ENCODE data around the gene SLC25A25. TPM values are rescaled to one million over a fixed set of nuclear protein-coding genes. Genes with fewer than 3 reads are reported as not detected.

Gene SLC25A25
- total RNA-seq, 1 donor from 2014 or later: 8.5 TPM

DNA sequence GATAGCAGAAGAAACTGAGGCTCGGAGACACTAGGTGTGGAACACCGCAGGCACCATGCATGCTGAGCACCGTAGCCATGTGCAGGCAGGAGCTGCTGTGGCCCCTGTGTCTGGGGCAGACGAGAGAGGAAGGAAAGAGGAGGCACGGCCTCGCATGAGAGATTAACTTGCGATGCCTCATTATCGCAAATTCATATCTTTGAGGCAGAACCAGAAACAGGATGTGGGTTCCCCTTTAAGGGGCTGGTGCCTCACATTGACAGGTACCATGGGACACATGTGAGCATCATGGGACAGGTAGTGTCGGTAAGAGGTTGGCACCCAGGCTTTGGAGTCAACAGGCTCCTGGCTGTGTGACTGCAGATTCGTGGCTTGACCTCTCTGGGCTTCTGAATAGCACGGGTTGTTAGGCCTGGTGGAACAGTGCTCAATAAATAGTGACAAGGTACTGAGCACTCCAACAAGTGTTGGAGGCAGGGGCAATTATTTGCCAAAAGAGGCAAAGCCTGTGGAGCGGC lies 41.7 kb upstream of the SLC25A25 start:
- H3K4me3 Mint-ChIP-seq: no peak overlapping the region
- no peak overlapping the region for H3K4me3 ChIP-seq
- H3K9ac ChIP-seq: no peak overlapping the region
- H3K27me3 Mint-ChIP-seq (ENCODE audit: insufficient read depth, low read depth): peaks cover 7% of the 10 kb centered on the region
- H4K20me1 ChIP-seq (ENCODE audit: low read depth): no peaks in the 10 kb centered on the region
- H3K4me1 Mint-ChIP-seq: peaks cover 6% of the 10 kb centered on the region
- no peaks in the 10 kb centered on the region for H3K9me3 Mint-ChIP-seq
- no peak overlapping the region for H2AFZ ChIP-seq (replicated peaks)
- DNase-seq (ENCODE audit: low spot score): no peak
- no peaks in the 10 kb centered on the region for H3K9me3 ChIP-seq (ENCODE audit: low read depth)
- H3K36me3 ChIP-seq: no peaks in the 10 kb centered on the region
- no peak overlapping the region for H3K27ac Mint-ChIP-seq
- H3K36me3 Mint-ChIP-seq: no peaks in the 10 kb centered on the region
- H3F3A ChIP-seq (ENCODE audit: low read depth): no peaks in the 10 kb centered on the region
- no peak overlapping the region for H3K4me2 ChIP-seq
- no peaks in the 10 kb centered on the region for H3K79me2 ChIP-seq (ENCODE audit: low read depth)
- H3K27me3 ChIP-seq: no peaks in the 10 kb centered on the region
- H3K4me1 ChIP-seq: no peaks in the 10 kb centered on the region
- no peak overlapping the region for H3K27ac ChIP-seq
- TF ChIP-seq EZH2phosphoT487 (IDR thresholded peaks at IDR 0.05) (no peak), EZH2 (IDR thresholded peaks at IDR 0.05) (no peak)
- TF ChIP-seq, protein P1, sequence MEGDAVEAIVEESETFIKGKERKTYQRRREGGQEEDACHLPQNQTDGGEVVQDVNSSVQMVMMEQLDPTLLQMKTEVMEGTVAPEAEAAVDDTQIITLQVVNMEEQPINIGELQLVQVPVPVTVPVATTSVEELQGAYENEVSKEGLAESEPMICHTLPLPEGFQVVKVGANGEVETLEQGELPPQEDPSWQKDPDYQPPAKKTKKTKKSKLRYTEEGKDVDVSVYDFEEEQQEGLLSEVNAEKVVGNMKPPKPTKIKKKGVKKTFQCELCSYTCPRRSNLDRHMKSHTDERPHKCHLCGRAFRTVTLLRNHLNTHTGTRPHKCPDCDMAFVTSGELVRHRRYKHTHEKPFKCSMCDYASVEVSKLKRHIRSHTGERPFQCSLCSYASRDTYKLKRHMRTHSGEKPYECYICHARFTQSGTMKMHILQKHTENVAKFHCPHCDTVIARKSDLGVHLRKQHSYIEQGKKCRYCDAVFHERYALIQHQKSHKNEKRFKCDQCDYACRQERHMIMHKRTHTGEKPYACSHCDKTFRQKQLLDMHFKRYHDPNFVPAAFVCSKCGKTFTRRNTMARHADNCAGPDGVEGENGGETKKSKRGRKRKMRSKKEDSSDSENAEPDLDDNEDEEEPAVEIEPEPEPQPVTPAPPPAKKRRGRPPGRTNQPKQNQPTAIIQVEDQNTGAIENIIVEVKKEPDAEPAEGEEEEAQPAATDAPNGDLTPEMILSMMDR (IDR thresholded peaks at IDR 0.05): no peak

DNA sequence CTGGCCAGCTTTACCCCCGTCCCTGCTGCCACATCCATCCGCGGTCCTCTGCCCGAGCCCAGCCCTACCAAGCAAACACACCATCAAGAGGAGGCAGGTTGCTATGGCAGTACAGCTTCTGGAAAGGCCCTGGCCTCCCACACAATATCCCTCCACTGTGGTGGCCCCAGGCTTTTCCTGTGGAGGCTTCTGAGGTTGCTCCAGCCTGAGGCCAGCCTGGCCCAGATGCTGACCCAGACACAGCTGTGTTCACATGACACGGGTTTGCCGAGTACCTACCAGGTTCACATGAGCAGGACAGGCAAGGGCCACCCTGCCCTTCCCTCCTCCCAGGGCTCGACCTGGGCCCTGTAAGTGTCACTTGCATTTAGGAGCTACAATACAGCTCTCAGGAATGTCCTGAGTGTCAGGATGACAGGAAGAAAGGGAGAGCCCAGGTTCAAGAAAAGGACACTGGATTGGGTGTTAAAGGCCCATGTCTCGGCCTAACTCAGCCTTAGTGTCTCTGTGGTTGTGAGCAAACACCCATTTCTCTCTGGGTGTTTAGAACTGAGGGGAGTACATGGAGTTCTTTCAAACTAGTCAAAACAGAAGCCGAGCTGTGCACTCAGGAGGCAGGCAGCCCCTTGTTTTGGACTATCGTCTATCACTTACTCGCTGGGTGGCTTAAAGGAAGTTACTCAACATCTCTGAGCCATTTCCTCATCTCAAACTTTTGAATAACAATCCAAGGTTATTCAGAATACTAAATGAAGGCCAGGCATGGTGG lies 41.1 kb upstream of the SLC25A25 start:
- Mint-ChIP-seq H3K4me3 (no peak overlapping the region), H3K27me3 (ENCODE audit: insufficient read depth, low read depth) (peaks cover 5% of the 10 kb centered on the region), H3K27ac (peak overlapping the region; percentile 15), H3K4me1 (peaks cover 6% of the 10 kb centered on the region), H3K36me3 (no peaks in the 10 kb centered on the region), H3K9me3 (no peaks in the 10 kb centered on the region)
- Histone ChIP-seq H4K20me1 (ENCODE audit: low read depth) (no peaks in the 10 kb centered on the region), H3F3A (ENCODE audit: low read depth) (no peaks in the 10 kb centered on the region), H3K27me3 (no peaks in the 10 kb centered on the region), H3K9ac (no peak overlapping the region), H3K4me2 (no peak overlapping the region), H3K79me2 (ENCODE audit: low read depth) (no peaks in the 10 kb centered on the region), H3K36me3 (no peaks in the 10 kb centered on the region), H3K4me1 (no peaks in the 10 kb centered on the region), H3K27ac (no peak overlapping the region), H2AFZ (replicated peaks) (no peak overlapping the region), H3K4me3 (no peak overlapping the region), H3K9me3 (ENCODE audit: low read depth) (no peaks in the 10 kb centered on the region)
- DNase-seq (ENCODE audit: low spot score): no peak
- TF ChIP-seq EZH2phosphoT487 (IDR thresholded peaks at IDR 0.05) (no peak), EZH2 (IDR thresholded peaks at IDR 0.05) (no peak)

DNA sequence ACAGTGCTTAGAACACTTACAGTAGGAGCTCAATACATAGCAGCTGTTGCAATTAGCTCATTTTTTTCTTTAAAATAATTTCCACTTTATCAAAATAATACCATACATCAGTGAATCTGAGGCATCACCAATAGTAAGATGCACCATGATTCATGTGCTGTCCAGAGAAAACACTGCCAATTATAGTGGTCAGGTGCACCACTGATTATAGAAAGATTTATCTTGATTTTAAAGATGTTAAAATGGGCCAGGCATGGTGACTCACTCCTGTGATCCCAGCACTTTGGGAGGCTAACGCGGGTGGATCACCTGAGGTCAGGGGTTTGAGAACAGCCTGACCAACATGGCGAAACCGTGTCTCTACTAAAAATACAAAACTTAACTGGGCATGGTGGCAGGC lies 40.3 kb upstream of the SLC25A25 start:
- H2AFZ ChIP-seq (replicated peaks): no peak overlapping the region

More for the DNA sequence above, 40.3 kb upstream of the SLC25A25 start:
- Histone ChIP-seq H3K9me3 (ENCODE audit: low read depth) (no peaks in the 10 kb centered on the region), H4K20me1 (ENCODE audit: low read depth) (no peaks in the 10 kb centered on the region), H3F3A (ENCODE audit: low read depth) (no peaks in the 10 kb centered on the region), H3K36me3 (no peaks in the 10 kb centered on the region), H3K27ac (no peak overlapping the region), H3K27me3 (no peaks in the 10 kb centered on the region), H3K79me2 (ENCODE audit: low read depth) (no peaks in the 10 kb centered on the region), H3K4me1 (no peaks in the 10 kb centered on the region), H3K4me3 (no peak overlapping the region), H3K4me2 (no peak overlapping the region), H3K9ac (no peak overlapping the region)
- Mint-ChIP-seq H3K4me3 (no peak overlapping the region), H3K27ac (no peak overlapping the region), H3K9me3 (no peaks in the 10 kb centered on the region), H3K27me3 (ENCODE audit: insufficient read depth, low read depth) (peaks cover 5% of the 10 kb centered on the region), H3K36me3 (no peaks in the 10 kb centered on the region), H3K4me1 (peaks cover 6% of the 10 kb centered on the region)
- no peak for DNase-seq (ENCODE audit: low spot score)
- TF ChIP-seq EZH2phosphoT487 (IDR thresholded peaks at IDR 0.05) (no peak), EZH2 (IDR thresholded peaks at IDR 0.05) (no peak)
- TF ChIP-seq, protein P1 (IDR thresholded peaks at IDR 0.05): no peak
